ENCODE measurements around the gene TAGLN2. TPM values are rescaled to one million over a fixed set of nuclear protein-coding genes. Genes with fewer than 3 reads are reported as not detected.

TAGLN2 gene
- total RNA-seq, 1 experiment from 2014 or later, result 651 TPM

DNA sequence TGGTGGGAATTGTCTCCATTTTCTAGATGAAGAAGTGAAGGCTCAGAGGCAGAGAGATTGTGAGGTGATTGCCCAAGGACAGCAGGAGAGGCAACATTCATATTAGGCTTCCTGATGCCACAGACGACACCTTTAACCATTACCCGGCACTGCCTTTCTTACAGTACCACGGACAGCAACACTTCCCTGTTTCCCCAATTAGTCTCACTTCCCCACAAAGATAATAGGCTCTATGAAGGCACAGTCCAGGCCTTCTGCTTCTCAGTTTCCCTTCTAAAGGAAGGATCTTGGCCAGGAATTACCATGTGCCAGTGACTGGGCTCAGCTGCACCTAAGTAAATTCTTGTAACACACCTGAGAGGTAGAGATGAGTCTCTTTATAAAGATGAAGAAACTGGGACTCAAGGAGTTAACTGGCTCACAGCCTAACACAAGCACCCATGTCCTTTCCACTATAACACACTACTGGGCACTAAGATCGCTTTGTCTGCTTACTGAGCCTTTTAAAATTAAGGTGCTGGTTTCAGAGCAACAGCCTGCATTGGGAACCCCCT is 10.5 kb upstream of the TAGLN2 start:
- DNase-seq (ENCODE audit: low read depth), result no peak

DNA sequence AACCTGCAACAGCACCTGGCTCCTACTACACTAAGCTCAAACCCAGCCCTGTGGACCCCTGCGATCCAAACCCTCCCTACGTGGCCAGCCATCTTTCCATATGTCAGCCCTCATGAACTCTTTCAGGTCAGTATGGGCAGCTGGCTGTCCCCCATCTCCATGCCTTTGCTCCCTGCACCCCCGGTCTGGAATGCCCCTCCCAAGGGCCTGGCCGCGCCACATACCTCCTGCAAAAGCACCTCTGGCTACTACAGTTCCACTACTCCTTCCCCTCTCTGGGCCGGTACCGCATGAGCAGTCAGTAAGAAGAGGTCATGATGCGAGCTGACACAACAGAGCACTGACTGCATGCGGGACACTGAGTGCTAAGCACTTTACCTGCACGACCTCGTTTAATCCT is 10.0 kb upstream of the TAGLN2 start:
- no peak for DNase-seq (ENCODE audit: low read depth)

DNA sequence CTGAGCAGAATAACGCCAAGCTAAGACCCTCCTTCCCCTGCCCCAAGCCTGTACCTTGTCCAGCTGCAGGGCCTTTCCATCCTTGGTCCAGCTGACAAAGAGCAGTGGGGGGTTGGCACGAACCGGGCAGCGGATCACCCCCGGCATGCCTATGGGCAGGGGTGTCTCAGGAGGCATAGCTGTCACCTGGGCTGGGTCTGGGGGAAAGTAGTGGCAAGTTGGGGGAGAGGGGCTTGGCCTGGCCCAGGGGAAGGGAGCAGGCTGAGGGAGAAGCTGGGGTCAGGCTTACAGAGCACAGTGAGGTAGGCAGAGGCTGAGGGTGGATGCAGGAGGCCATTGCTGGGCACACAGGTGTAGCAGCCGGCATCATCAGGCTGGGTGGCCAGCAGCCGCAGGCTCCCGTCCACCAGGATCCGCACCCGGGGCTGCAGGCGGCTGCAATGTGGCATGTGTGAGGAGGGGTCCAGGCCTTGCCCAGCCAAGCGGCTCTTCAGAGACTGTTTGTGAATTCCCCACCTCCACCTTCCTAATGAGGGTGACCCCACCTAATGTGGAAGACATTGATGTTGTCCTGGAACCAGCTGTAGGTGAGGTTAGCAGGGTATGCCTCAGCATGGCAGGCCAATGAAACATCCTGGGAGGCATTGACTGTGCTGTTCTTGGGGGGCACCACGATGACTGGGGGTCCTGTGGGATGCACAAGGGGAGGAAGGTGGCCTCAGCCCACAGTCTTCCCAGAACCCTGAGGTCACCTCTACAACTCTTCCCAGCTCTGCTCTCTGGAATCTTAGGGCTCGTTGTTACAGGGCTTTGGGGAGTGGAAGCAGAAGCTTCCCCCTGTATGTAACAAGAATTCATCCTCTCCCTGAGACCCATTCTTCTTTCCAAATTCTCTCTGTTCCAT is 9.1 kb upstream of the TAGLN2 start:
- DNase-seq (ENCODE audit: low read depth), result no peak

DNA sequence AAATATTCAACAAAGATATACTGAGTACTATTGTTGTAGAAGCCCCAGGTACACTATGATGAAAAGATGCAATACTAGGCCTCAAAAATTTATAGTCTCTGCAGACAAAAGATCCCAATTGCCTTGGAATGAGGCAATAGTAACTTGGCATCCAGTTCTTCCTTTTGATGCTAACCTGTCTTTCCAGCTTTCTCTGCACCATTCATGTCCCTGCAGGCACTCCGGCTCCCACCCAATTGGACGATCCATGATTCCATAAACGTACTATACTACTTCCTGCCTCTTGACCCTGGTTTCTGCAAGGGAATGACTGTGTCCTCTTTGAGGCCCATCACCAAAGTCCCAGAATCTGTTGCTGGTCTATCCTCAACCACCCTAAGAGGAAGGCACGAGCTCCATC is 8.0 kb upstream of the TAGLN2 start:
- no peak for DNase-seq (ENCODE audit: low read depth)

DNA sequence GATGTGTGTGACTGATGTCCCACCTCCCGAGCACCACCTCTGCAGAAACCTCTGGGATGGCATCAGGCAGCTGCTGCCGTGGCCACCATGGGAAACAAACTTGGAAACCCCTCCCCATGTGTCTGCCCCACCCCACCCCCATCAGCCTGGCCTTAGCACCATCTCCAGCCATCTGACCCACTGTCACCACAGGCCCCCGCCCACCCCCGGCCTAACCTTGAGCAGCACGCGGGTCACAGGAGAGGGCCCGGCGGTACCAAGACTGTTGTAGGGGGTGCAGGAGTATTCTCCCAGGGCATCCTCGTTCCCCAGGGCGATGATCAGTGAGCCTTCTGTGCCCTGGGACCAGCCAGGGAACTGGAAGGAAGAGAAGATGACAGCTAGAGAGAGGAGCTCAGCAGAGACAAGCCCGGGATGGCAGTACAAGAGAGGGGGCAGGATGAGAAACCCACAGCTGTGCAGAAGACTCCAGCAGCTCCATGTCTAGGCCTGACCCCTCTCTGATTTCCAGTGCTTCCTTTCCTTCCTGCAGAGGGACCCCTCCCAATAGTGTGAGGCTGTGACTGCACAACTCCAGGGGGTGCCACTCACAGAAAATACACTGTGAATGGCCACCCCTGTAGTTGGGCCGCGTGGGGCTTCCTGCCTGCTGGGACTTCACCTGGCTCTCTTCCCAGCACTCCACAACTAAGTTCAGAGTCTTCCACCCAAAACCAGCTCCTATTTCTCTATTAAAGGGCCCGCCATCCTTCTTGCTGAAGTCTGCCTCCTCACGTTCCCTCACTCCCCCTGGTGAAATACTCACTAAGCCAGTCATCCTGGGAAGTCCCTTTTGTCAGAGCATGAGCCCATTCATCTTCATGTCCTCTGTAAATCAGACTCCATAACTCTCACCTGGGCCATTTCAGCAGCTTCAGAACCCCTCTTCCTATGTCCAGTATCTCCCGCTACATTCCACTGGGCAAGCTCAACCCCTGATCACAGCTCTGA is 7.3 kb upstream of the TAGLN2 start:
- peak; percentile 54 for DNase-seq (ENCODE audit: low read depth)

DNA sequence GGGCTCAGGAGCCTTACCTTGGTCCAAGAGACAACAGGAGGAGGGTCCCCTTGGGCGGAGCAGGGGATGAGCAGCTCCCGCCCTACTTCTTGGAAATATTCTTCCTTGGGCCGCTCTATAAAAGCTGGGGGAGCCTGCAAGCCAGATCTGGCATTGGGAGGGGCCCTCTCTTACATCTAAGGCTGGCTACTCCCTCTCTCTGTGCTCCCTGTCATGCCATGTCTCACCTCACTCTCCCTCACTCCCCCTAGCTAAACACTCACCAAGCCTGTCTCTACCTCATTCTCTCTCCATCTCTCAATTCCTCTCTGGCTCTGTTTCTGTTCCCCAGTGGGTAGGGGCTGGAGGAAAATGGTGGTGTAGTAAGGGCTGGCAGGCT is 6.5 kb upstream of the TAGLN2 start:
- no peak for DNase-seq (ENCODE audit: low read depth)

DNA sequence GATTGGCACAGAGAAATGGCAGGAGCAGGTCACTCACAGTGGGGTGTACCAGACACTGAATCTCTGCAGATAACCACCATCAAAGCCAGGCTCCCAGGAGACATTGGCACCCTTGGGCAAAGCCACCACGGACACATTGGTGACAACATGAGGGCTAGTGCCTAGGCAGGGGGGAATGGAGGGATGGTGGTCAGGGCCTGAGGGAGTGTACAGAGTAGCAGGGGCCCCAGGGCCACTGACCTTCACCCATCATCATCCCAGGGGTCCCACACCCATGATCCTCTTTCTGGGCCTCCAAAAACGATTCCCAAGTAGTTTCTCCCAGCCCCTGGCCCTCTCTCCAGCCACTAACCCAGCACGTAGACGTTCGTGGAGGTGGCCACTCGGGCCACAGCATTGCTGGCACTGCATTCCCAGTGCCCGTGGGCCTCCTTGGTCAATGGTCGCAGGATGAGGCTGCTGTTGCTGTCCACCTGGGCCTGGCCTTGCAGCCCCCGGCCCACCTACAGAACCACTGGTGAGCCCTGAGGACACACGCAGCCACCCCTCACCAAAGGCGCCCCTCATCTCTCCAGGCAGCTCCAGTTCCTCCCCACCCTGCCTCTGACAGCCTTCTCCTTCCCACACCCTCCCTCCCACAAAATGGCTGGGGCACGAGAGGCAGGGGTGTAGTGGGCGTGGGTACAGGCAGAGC is 5.9 kb upstream of the TAGLN2 start:
- DNase-seq (ENCODE audit: low read depth), result no peak

DNA sequence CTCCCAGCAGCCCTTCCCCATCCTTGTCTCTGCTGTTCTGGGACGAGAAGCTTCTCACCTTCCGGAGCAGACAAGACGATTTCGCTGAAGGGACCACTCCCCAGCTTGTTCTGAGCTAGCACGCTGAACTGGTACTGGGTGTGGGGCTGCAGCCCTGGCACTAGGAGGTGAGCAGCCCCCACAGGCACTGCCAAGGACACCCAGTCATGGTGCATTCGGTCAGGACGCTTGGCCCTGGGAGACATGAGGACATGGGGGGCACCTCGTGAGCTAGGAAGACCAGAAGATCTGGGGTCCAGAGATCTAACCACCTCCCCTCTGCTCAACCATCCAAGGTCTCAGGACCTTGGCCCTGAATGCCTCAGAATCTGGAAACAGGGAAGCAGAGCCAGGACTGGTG is 5.3 kb upstream of the TAGLN2 start:
- DNase-seq (ENCODE audit: low read depth), result no peak

DNA sequence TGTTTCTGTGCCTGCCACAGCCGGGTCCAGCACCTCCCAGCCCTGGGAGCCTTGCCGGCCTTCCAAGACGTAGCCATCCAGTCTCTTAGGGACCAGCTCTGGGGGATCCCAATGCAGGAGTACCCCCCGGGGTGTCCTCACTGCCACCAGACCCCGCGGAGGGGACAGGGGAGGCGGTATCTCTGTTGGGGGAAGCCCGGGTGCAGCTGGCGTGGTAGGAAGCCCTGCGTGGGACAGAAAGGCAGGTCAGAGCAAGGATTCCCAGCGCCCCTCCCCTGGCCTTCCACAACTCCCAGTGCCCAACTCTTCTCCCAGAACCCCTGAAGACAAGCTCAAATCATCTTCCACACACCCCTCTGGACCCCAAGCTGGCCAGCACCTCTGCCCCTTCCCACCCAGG is 4.9 kb upstream of the TAGLN2 start:
- DNase-seq (ENCODE audit: low read depth), result no peak

DNA sequence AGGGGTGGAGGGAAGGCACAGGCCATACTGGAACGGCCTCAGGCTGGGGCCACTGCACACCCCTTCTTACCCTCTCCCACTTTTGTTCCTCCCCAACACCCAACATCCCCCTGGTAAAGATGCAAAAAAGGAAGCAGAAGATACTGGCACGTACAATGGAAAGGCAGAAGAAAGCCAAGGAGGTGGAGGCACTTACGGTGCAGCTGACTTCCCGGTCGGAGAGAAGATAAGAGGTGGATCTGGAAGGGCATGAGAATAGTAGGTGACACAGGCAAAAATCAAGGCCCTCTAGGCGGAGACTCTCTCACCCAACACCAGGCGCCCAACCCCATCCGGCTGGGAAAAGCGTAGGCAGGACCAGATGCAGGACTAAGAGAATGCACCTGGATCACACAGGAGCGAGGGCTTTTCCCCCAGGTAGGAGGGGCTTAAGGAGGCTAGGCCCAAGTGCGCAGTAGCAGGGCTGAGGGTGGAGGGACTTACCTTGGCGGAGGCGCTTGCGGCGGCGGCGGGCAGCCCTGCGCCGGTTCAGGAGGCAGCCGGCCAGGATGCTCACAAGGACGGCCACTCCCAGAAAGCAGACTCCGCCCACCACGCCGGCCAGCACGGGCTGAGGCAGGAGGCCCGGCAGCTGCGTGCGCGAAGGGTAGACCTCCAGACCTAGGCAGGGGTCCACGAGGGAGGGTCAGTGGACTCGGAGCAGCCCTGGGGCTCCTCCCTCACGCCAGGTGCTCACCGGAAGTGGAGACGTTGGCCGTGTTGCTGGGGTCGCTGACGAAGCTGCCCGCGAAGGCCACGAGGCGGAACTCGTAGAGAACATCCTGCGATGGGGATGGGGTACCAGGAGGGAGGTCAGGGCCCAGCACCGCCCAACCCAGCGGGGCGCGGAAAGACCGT is 4.1 kb upstream of the TAGLN2 start:
- DNase-seq (ENCODE audit: low read depth), result no peak

DNA sequence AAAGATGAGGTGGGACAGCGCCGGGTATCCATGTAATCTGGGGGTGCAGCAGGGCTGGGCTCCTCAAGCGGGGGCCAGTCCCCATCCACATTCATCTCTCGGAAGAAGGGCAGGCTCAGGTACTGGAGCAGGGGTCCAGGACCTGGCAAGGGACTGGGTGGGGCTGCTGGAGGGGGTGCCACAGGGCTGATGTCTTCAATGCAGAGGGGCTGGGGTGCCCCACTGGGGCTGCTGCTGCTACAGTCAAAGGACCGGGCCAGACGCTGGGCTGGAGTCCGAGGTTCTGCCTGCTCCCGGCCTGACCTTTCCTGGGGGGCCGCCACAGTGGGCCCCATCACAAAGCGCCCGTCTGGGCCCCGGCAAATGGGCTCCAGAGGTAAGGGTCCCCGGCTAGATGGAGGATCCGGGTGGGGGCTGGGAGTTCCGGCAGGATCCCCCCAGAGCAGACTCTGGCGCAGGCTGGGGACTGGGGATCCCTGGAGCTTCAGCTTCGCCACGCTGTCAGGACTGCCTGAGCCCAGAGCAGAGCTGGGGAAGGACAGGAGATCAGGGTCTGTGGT is 3.3 kb upstream of the TAGLN2 start:
- no peak for DNase-seq (ENCODE audit: low read depth)

DNA sequence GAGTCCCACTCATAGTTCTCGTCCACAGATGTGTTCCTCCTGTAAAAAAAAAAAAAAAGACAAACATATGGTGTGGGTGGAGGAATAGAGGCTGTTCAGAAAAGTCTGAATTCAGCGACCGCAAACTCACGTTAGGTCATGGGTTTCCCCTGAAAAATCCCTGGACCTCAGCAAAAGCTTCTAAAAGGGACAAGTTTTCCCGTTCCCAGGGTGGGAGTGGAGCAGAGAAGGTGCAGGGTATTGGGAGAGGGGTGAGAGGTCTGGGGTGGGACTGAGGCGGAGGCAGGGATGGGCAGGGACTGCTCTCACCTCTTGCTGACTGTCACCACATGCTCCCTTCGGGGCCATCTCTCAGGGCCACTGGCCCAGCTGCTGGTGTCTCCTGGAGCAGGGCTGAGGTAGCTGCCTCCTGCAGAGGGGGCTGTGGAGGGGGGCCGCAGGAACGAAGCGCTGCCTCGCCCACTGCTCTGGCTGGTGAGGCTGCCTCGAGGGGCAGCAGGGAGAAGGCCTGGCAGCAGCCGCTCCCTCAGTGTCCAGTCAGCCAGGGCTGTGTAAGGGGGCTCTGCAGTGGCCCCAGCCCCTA is 2.6 kb upstream of the TAGLN2 start:
- DNase-seq (ENCODE audit: low read depth), result no peak

DNA sequence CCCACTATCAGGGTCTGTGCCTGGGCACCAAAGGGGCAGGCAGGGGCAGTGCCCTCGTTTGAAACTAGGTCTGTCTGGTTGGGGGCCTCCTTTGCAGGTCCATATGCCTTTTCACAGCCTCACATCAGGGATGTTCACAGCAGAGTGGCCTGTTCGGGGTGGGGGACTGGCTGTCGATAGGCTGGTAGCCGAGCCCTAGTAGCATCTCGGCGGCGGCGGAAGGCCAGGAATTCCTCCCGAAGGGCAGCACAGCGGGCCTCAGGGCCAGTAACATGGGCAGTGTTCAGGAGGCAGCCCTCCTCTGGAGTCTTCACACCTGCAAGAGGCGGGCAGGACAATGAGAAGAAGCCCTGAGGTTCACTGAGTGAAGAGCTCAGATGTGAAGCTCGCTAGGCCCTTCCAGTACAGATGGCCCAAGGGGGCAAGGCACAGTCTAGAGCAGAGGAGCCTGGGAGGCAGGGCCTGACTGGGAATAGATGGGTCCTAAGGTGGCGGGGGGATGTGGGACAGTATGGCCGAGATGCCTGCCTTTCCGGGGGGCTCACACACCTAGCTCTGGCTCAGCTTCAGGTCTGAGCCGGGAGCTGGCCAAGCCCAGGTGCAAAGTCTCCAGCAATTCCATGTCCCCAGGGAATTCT is 2.0 kb upstream of the TAGLN2 start:
- no peak for DNase-seq (ENCODE audit: low read depth)

DNA sequence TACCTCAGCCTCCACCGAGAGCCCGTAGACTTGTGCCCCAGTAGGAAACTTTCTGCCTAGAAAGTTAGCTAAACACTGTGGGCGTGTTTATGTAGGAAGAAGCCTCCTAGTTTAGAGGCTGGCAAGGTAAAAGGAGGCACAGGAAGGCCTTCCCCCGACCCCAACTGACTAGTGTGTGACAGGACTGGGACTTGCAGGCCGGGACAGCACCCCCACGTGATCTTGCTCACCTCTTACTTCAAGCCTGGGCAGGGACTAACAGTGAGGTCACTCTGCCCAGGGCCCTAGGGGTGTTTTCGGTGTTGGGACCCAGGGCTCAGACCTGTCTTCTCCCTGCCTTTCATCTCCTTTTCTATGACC is 392 bp upstream of the TAGLN2 start:
- peak; percentile 51 for DNase-seq (ENCODE audit: low read depth)

DNA sequence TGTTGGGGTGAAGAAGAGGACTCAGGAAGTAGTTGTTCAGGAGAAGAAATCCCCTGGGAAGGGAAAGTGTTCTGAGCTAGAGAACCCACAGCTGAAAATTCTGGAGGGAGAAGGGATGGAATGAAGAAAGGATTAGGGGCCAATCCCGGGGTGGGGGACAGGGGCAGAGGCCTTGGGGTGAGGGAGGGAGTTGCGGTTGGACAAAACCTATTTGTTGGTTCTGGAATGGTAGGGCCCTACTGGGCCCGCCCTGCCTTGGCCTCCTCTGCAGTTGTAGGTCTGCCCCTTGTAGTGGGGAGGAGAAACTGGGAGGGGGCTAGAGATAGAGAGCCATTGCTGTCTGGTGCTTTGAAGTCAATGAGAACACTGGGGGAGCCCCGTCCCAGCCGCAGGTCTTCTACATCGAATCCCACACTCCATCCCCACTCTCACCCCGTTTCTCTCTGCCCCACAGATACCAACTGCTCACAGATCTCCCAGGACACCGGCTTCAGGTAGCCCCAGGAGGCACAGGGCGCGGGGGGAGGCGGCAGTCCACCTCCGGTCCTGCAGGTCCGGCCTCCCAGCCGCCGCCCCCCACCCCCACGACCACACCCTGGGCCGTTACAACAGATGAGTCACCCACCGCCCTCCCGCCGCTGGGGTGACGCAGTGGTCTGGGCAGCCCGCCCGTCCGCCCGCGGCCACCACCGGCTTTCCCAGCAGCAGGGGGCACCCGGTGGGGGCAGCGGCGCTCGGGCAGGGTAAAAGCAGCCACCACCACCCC is 1.1 kb downstream of the TAGLN2 start:
- peak; percentile 98 for DNase-seq (ENCODE audit: low read depth)

DNA sequence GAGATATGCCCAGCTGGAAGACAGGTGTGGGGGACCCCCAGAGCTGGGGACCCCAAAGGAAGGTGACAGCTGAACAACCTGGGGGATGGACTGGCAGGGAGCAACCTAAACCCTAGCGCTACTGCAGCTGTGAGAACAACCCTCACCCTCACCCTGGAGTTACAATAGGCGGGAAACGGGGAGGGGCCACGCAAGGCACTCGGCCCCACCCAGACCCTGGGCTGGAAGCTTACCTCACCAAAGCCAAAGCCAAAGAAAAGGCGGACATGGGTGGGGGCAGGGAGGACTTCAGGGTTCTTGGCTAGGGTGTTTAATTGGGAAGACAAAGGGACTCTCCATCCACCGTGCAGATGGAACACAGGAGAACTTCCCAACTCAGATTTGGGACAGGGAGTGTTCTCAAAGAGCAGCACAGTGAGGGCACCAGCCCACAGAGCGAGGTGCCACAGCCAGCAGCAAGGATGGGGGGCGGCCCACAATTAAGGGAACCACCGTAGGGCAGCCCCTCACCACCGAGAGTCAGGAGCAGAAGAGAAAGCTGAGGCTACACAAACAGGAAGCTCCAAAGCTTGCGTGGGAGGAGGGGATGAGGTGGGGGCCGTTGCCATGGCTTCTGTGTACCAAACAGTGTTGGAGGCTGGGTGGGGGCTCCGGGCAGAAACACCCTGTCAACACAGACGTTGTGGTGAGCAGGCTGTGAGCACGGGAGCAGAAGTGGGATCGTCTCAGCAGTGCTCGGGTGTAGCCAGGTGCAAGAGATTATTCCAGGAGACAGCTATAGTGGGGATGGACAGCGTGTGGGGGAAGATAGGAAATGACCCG is 1.9 kb downstream of the TAGLN2 start:
- peak; percentile 94 for DNase-seq (ENCODE audit: low read depth)

DNA sequence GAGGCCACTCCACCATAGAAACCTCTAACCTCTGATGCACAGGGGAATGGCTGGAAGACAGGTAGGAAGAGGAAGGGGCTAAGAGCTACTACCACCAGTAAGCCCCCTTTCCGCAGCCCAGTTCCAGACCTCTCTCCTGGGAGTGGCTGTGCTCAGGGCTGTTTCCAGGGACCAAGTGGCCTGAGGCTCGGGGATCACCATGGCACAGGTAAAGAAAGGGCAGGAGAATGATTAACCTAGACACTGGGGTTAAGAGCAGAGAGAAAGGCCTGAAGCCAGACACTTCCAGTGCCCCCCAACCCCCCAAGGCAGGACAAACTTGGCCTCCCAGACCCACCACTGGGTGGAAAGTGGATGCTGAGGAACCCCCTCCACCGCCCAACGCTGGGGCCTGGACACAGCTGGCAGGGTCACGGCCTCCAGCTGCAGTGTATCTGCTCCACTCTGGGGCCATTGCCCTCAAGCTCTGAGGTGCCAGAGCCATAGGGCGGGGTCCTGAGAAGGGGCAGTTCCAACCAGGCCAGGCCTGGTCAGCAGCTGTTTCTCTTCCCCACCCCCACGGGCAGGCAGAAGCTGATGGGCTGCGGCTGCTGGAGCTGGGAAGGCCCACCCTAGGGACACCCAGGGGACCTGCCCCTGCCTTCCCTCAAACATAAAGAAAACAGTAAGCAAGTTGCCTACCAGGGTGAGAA is 2.6 kb downstream of the TAGLN2 start:
- DNase-seq (ENCODE audit: low read depth), result peak; percentile 55

Data from Daoy (cell line).